PC-3 (cell line): Measurements from ENCODE around the gene DLG5.

ENCODE experiments used
- EZH2 ChIP-seq: fragments of 300-600 bp; sonication (generic); IDR thresholded peaks from one replicate; pipeline ENCODE4 v1.6.1; 2017; ENCODE audit warnings: antibody characterized with exemption, mild to moderate bottlenecking, low read length; ENCODE audit not compliant: unreplicated experiment
- TF ChIP-seq, protein P1 (sequence below): fragments of 300-600 bp; sonication (generic); conservative IDR thresholded peaks from 2 replicates; pipeline ENCODE4 v1.5.1; 2017; ENCODE audit warnings: antibody characterized with exemption, low read depth, mild to moderate bottlenecking, low read length

DNA sequence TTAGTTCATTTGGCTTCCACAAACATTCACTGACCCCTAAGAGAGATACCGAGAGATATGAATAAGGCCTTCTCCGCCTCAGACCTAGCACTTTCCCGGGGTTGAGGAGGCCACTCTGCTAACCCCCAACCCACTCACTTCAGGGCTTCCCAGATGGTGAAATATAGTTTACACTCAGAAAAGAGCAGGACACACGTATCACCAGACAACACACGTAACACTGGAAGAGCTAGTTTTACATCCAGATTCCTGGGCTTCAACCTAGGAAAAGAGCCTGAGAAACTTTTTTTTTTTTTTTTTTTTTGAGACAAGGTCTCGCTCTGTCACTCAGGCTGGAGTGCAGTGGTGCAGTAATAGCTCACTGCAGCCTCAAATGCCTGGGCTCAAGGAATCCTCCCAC is 15.2 kb upstream of the DLG5 start:
- TF ChIP-seq, protein P1, sequence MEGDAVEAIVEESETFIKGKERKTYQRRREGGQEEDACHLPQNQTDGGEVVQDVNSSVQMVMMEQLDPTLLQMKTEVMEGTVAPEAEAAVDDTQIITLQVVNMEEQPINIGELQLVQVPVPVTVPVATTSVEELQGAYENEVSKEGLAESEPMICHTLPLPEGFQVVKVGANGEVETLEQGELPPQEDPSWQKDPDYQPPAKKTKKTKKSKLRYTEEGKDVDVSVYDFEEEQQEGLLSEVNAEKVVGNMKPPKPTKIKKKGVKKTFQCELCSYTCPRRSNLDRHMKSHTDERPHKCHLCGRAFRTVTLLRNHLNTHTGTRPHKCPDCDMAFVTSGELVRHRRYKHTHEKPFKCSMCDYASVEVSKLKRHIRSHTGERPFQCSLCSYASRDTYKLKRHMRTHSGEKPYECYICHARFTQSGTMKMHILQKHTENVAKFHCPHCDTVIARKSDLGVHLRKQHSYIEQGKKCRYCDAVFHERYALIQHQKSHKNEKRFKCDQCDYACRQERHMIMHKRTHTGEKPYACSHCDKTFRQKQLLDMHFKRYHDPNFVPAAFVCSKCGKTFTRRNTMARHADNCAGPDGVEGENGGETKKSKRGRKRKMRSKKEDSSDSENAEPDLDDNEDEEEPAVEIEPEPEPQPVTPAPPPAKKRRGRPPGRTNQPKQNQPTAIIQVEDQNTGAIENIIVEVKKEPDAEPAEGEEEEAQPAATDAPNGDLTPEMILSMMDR = no peak
- no peak for TF ChIP-seq EZH2
